ENCODE measurements around the gene DNASE2.

DNASE2 gene

DNA sequence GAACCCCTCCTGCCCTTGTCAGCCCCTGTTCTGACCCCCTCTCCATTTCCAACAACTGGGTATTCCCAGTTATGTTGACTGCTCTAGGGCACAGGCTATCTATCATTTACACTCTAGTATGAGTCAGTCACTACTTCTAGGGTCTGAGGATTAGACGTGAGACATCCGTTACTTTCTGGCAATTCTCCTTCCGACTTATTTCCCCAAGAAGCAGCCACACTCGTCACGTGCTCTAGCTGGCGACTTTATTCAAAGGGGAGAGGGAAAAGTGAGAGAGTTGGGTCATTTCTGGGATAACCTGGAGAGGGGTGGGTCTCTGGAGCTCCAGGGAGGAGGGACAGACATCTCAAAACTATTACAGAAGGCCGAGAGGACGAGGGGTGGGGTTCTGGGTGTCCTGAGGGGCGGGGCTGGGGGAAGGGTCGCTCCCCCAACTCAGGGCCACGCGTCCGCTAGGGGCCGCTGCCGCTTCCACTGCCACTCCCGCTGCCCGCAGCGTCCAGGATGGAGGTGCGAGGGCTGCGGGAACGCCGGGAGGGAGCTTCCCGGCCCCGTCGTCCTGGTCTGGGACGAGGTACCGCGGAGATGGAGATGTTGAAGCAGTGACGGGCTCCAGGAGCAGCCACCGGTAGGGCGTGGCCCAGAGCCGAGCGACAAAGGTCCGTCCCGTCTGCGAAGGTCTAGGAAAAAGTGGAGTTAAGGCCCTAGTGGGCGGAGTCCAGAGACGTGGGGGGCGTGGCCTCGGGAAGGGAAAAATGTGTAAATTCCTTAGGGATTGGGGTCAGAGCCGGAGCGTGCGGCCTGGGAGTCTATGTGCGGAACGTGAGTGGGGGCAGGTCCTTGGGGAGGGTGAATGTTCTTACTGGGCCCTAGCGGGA lies 55.8 kb downstream of the DNASE2 start:
- DNase-seq: no peak
